Measurements from ENCODE around the gene SEPTIN12. TPM values are rescaled to one million over a fixed set of nuclear protein-coding genes. Genes with fewer than 3 reads are reported as not detected.

Gene SEPTIN12
- total and polyA plus RNA-seq, 2 experiments from 2014 or later: not detected

DNA sequence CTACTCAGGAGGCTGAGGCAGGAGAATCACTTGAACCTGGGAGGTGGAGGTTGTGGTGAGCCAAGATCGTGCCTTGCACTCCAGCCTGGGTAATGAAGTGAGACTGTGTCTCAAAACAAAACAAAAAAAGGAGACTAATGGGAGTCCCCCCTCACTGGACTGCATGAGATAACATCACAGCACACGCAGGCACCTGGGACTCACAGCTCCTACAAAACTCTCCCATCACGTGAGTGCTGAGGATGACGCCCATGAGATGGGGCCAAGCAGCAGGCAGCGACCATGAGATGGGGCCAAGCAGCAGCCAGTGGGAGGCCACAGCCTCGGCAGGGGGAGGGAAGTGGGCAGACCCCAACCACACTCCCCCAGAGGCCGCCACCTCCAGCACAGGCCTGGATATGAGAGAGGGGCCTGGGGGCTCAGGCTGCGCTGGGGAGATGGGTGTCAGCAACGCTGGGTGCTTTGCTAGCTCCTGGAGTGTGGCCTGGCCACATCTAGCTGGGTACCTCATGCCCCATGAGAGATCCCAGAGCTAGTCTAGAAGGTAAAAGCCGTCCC is 38.4 kb downstream of the SEPTIN12 start:
- Histone ChIP-seq H2AFZ (no peak overlapping the region), H3K36me3 (ENCODE audit: insufficient read depth) (0 out of 2 replicates have a peak, but pooled peaks cover 1% of the 10 kb centered on the region), H3K79me2 (replicated peaks; ENCODE audit: insufficient read depth) (no peaks in the 10 kb centered on the region), H3K9me2 (ENCODE audit: insufficient read depth) (no peaks in the 10 kb centered on the region), H3K4me2 (no peak overlapping the region), H3K27ac (ENCODE audit: low read depth) (no peak overlapping the region), H3K27me3 (ENCODE audit: insufficient read depth) (no peaks in the 10 kb centered on the region), H3K4me1 (ENCODE audit: insufficient read depth) (peaks cover 4% of the 10 kb centered on the region; the same call in 1 of the 2 replicates), H3F3A (replicated peaks; ENCODE audit: low read depth) (no peaks in the 10 kb centered on the region), H4K20me1 (replicated peaks; ENCODE audit: insufficient read depth) (no peaks in the 10 kb centered on the region; the same call in 1 of the 2 replicates), H3K4me3 (no peak overlapping the region)
- ATAC-seq: no peak
- H3K27me3 Mint-ChIP-seq (ENCODE audit: insufficient read depth, low read depth, poor library complexity): peaks cover 9% of the 10 kb centered on the region
- TF ChIP-seq EZH2phosphoT487 (IDR thresholded peaks at IDR 0.05; ENCODE audit: unreplicated experiment): no peak
- no peak for TF ChIP-seq ZNF462 (CRISPR knock-in tag; IDR thresholded peaks at IDR 0.05)
- TF ChIP-seq STAT1 (IDR thresholded peaks at IDR 0.05; ENCODE audit: unreplicated experiment): no peak
- TF ChIP-seq EZH2 (IDR thresholded peaks at IDR 0.05; ENCODE audit: low read depth, unreplicated experiment): no peak
- TF ChIP-seq JUNB (IDR thresholded peaks at IDR 0.05; ENCODE audit: unreplicated experiment): no peak
- TF ChIP-seq CREB1 (CRISPR knock-in tag; IDR thresholded peaks at IDR 0.05; ENCODE audit: low read depth): no peak
- TF ChIP-seq, protein P1, sequence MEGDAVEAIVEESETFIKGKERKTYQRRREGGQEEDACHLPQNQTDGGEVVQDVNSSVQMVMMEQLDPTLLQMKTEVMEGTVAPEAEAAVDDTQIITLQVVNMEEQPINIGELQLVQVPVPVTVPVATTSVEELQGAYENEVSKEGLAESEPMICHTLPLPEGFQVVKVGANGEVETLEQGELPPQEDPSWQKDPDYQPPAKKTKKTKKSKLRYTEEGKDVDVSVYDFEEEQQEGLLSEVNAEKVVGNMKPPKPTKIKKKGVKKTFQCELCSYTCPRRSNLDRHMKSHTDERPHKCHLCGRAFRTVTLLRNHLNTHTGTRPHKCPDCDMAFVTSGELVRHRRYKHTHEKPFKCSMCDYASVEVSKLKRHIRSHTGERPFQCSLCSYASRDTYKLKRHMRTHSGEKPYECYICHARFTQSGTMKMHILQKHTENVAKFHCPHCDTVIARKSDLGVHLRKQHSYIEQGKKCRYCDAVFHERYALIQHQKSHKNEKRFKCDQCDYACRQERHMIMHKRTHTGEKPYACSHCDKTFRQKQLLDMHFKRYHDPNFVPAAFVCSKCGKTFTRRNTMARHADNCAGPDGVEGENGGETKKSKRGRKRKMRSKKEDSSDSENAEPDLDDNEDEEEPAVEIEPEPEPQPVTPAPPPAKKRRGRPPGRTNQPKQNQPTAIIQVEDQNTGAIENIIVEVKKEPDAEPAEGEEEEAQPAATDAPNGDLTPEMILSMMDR (conservative IDR thresholded peaks at IDR 0.05; ENCODE audit: low read depth in 2 of 2): no peak
- TF ChIP-seq POLR2AphosphoS5 (IDR thresholded peaks at IDR 0.05; ENCODE audit: low read depth): no peak
- no peak for TF ChIP-seq ZNF331 (CRISPR knock-in tag; IDR thresholded peaks at IDR 0.05; ENCODE audit: low read depth)
- no peak for TF ChIP-seq ZNF114 (CRISPR knock-in tag; IDR thresholded peaks at IDR 0.05)
- TF ChIP-seq NANOG (IDR thresholded peaks at IDR 0.05; ENCODE audit: borderline replicate concordance): no peak
- TF ChIP-seq, protein P2, sequence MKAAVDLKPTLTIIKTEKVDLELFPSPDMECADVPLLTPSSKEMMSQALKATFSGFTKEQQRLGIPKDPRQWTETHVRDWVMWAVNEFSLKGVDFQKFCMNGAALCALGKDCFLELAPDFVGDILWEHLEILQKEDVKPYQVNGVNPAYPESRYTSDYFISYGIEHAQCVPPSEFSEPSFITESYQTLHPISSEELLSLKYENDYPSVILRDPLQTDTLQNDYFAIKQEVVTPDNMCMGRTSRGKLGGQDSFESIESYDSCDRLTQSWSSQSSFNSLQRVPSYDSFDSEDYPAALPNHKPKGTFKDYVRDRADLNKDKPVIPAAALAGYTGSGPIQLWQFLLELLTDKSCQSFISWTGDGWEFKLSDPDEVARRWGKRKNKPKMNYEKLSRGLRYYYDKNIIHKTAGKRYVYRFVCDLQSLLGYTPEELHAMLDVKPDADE (IDR thresholded peaks at IDR 0.05): no peak
- no peak for TF ChIP-seq REST (IDR thresholded peaks at IDR 0.05; ENCODE audit: unreplicated experiment)
- H3K4me1 Mint-ChIP-seq: peaks cover 2% of the 10 kb centered on the region; the same call in 1 of the 3 replicates
- H3K36me3 Mint-ChIP-seq (ENCODE audit: low read depth): peaks cover 21% of the 10 kb centered on the region
- DNase-seq (ENCODE audit: low spot score): no peak
- no peaks in the 10 kb centered on the region for H3K9me3 Mint-ChIP-seq
- no peak overlapping the region for H3K27ac Mint-ChIP-seq
- no peak overlapping the region for H3K4me3 Mint-ChIP-seq
